A549 (cell line): Measurements from ENCODE around the gene TPM4. TPM values are rescaled to one million over a fixed set of nuclear protein-coding genes. Genes with fewer than 3 reads are reported as not detected.

Source experiments
- ATAC-seq, 2 experiments: fragments of 200-7000 bp in 1 of 2; fragments of >200 bp in 1 of 2; cut with Nextera tagmentation in 1 of 2; cut with Tn5 transposase in 1 of 2; 3 replicates each; pipeline versions ENCODE4 v1.8.0 to v1.9.1; 2018 to 2020; ENCODE audit warnings: mild to moderate bottlenecking in 1 of 2, moderate library complexity in 1 of 2
- CTCF ChIA-PET: fragments of 300-600 bp; sonication (Branson Sonifier 250); formaldehyde crosslinking; extraction: SDS; loops from one replicate; lab custom pipeline; 2021; ENCODE audit warnings: antibody characterized with exemption, inconsistent platforms; lab: Yijun Ruan, JAX
- POLR2A ChIA-PET: fragments of 350-600 bp; formaldehyde crosslinking; extraction: SDS; loops from one replicate; lab custom pipeline; 2021; ENCODE audit warnings: antibody characterized with exemption, inconsistent platforms; lab: Yijun Ruan, JAX
- DNase-seq, 2 experiments: peaks; one replicate each; pipeline versions ENCODE4 v3.0.0 to v3.0.0-alpha.2; 2011 to 2016; ENCODE audit warnings: low read depth in 1 of 2, low spot score in 1 of 2
- FAIRE-seq: peaks from 2 replicates; lab custom pipeline; 2011; peaks lifted over from hg19 to GRCh38; lab: Jason Lieb, UNC
- H3K27ac ChIP-seq, 2 experiments: fragments of >200 bp; sonication (Bioruptor Twin); formaldehyde crosslinking; 3 replicates each; pipeline ENCODE4 v1.5.1; 2016 to 2017
- H3K4me1 ChIP-seq: fragments of >200 bp; sonication (Bioruptor Twin); formaldehyde crosslinking; 3 replicates; pipeline ENCODE4 v1.6.1; 2016
- H3K4me2 ChIP-seq: fragments of >200 bp; sonication (Bioruptor Twin); formaldehyde crosslinking; 3 replicates; pipeline ENCODE4 v1.6.1; 2016
- H3K4me3 ChIP-seq: fragments of >200 bp; sonication (Bioruptor Twin); formaldehyde crosslinking; 3 replicates; pipeline ENCODE4 v1.5.1; 2016
- H3K9me3 ChIP-seq: fragments of >200 bp; sonication (Bioruptor Twin); formaldehyde crosslinking; 3 replicates; pipeline ENCODE4 v1.6.1; 2016
- CHD2 ChIP-seq: fragments of 150-350 bp; IDR thresholded peaks from 2 replicates; pipeline ENCODE4 v1.6.1; 2014; ENCODE audit warnings: low read length; ENCODE audit not compliant: partially characterized antibody
- CHD4 ChIP-seq: fragments of 200-600 bp; sonication (generic); IDR thresholded peaks from 2 replicates; pipeline ENCODE4 v1.6.1; 2016; ENCODE audit warnings: antibody characterized with exemption, mild to moderate bottlenecking, borderline replicate concordance
- EHMT2 ChIP-seq: fragments of 200-600 bp; sonication (generic); IDR thresholded peaks from 2 replicates; pipeline ENCODE4 v1.6.1; 2016; ENCODE audit warnings: antibody characterized with exemption, low read depth, mild to moderate bottlenecking, moderate library complexity
- FOSB ChIP-seq: fragments of 250-450 bp; sonication (Bioruptor Pico); IDR thresholded peaks from 2 replicates; pipeline ENCODE4 v1.5.0; 2020; ENCODE audit warnings: mild to moderate bottlenecking, moderate library complexity
- FOXS1 ChIP-seq: fragments of 250-450 bp; sonication (Bioruptor Pico); IDR thresholded peaks from 2 replicates; pipeline ENCODE4 v1.5.0; 2020; ENCODE audit warnings: mild to moderate bottlenecking, moderate library complexity
- GATA3 ChIP-seq: IDR thresholded peaks from 2 replicates; pipeline ENCODE4 v1.6.1; 2012; ENCODE audit warnings: borderline replicate concordance
- HDAC2 ChIP-seq: fragments of 200-600 bp; sonication (generic); IDR thresholded peaks from 2 replicates; pipeline ENCODE4 v1.6.1; 2016
- HES2 ChIP-seq: fragments of >200 bp; sonication (Bioruptor Twin); formaldehyde crosslinking; IDR thresholded peaks from 2 replicates; pipeline ENCODE4 v1.6.1; 2016
- KDM1A ChIP-seq: fragments of 200-600 bp; sonication (generic); IDR thresholded peaks from 2 replicates; pipeline ENCODE4 v1.6.1; 2016; ENCODE audit warnings: low read depth, mild to moderate bottlenecking
- MYC ChIP-seq: IDR thresholded peaks from 2 replicates; pipeline ENCODE4 v1.6.1; 2012; ENCODE audit warnings: mild to moderate bottlenecking, inconsistent platforms, low read length, improper control_type of control experiment, borderline replicate concordance
- NFE2L2 ChIP-seq: fragments of 150-350 bp; conservative IDR thresholded peaks from 2 replicates; pipeline ENCODE4 v1.6.1; 2014; ENCODE audit warnings: low read length
- PBX3 ChIP-seq: IDR thresholded peaks from 2 replicates; pipeline ENCODE4 v1.6.1; 2012
- PHF8 ChIP-seq: fragments of 200-600 bp; sonication (generic); IDR thresholded peaks from 2 replicates; pipeline ENCODE4 v1.6.1; 2016; ENCODE audit warnings: low read depth, mild to moderate bottlenecking, antibody characterized with exemption, moderate library complexity, borderline replicate concordance
- POLR2A ChIP-seq: IDR thresholded peaks from 2 replicates; pipeline ENCODE4 v1.6.1; 2012; ENCODE audit warnings: mild to moderate bottlenecking, low read length
- RAD21 ChIP-seq, 2 experiments: fragments of >200 bp in 1 of 2; sonication (Bioruptor Twin) in 1 of 2; formaldehyde crosslinking in 1 of 2; IDR thresholded peaks in 1 of 2; conservative IDR thresholded peaks in 1 of 2; 2 replicates in 1 of 2; 3 replicates in 1 of 2; pipeline ENCODE4 v1.6.1; 2012 to 2018; ENCODE audit warnings: inconsistent platforms in 1 of 2
- RARB ChIP-seq: fragments of 250-450 bp; sonication (Bioruptor Pico); IDR thresholded peaks from 2 replicates; pipeline ENCODE4 v1.8.0; 2021; ENCODE audit warnings: mild to moderate bottlenecking, moderate library complexity
- SMC3 ChIP-seq: fragments of >200 bp; sonication (Bioruptor Twin); formaldehyde crosslinking; IDR thresholded peaks from 3 replicates; pipeline ENCODE4 v1.6.1; 2018; ENCODE audit warnings: inconsistent platforms
- TFCP2L1 ChIP-seq: fragments of 250-450 bp; sonication (Bioruptor Pico); IDR thresholded peaks from 2 replicates; pipeline ENCODE4 v1.5.0; 2021; ENCODE audit warnings: mild to moderate bottlenecking
- ZFP36 ChIP-seq: fragments of 450-650 bp; IDR thresholded peaks from 2 replicates; pipeline ENCODE4 v1.6.1; 2014; ENCODE audit warnings: borderline replicate concordance; ENCODE audit not compliant: partially characterized antibody
- WGBS: methylation state at CpG from one replicate; pipeline ENCODE4 v1.1.6; 2017; ENCODE audit errors: missing lambda C conversion rate; 5-methylcytosine and 5-hydroxymethylcytosine counted together
- polyA plus RNA-seq, 4 experiments: library from polyadenylated mRNA; depleted of rRNA in 3 of 4; stranded (reverse); fragments of >200 nt; fragmentation: RNase III in 1 of 4; extraction: RNeasy Plus Mini Kit Qiagen cat#74134 plus additional on column Dnase treatment in 1 of 4; gene quantifications; 2 replicates in 3 of 4; 3 replicates in 1 of 4; pipeline ENCODE4 v1.2.3, GENCODE V29; 2011 to 2017
- TF ChIP-seq, protein P1 (sequence below): IDR thresholded peaks from 2 replicates; pipeline ENCODE4 v1.6.1; 2012
- TF ChIP-seq, protein P2 (sequence below): IDR thresholded peaks from 2 replicates; pipeline ENCODE4 v1.6.1; 2012; ENCODE audit warnings: low read depth, borderline replicate concordance

TPM4 gene
- polyA plus RNA-seq, 2 of the 4 experiments (the other 2 are of a cell fraction), result 777 to 860 TPM

GRCh38 chr19:16111909-16112752 lies 35.8 kb downstream of the TPM4 start:
- CTCF ChIA-PET, result interaction anchor here (1.3 to 3.2 kb wide), 7 partner anchors 12 to 73 kb away, joined by 4 to 21 read pairs (median 8); partner anchors contain the start of gene FAM32A
- Histone ChIP-seq H3K4me3 (peak overlapping the region; percentile 99), H3K4me1 (peaks cover 13% of the 10 kb centered on the region; the same call in 2 of the 3 replicates), H3K4me2 (peak overlapping the region; percentile 87), H3K9me3 (no peaks in the 10 kb centered on the region), H3K27ac (peak overlapping the region; percentile 96 to 98)
- 21% methylated on average over 6 of the region's 37 CpGs for WGBS
- TF ChIP-seq HDAC2, result peak; percentile 86
- TF ChIP-seq NFE2L2, result no peak
- TF ChIP-seq, protein P1, sequence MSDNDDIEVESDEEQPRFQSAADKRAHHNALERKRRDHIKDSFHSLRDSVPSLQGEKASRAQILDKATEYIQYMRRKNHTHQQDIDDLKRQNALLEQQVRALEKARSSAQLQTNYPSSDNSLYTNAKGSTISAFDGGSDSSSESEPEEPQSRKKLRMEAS, result 0 out of 2 replicates have a peak, but pooled peaks have one; percentile 19
- no peak for TF ChIP-seq PBX3
- peak; percentile 97 for TF ChIP-seq KDM1A
- TF ChIP-seq PHF8, result peak; percentile 36; the same call in 1 of the 2 replicates
- TF ChIP-seq GATA3, result no peak
- DNase-seq (no peak), ATAC-seq (peak; percentile 6 to 41), FAIRE-seq (no peak)
- POLR2A ChIA-PET, result interaction anchor here (0.6 kb wide), 1 partner anchor 13 kb away, joined by 4 read pairs; no protein-coding TSS in a partner anchor

DNA sequence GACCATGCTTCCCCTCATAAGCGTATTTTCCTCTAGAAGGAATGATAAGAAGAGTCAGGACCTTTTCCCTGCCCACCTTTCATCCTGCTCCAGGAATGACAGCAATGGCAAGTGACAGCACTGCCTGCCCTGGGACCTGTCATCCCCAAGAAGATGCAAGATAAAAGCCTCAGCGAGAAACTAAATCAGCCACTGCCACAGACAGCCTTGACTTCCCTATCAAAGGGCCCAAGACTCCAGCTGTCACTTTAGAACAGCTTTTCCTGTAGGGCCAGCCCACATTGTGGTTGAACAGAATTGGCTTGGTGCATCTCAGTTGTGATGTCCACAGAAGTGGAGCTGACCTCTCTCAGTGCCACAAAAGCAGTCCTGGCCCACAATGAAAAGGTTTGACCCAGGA lies 36.5 kb downstream of the TPM4 start:
- Histone ChIP-seq H3K4me3 (peak overlapping the region; percentile 99), H3K4me2 (peak overlapping the region; percentile 87), H3K4me1 (peaks cover 13% of the 10 kb centered on the region; the same call in 1 of the 3 replicates), H3K9me3 (no peaks in the 10 kb centered on the region), H3K27ac (peak overlapping the region in 1 of 2 experiments; percentile 96; a peak in 4 of 6 replicates)
- no peak for TF ChIP-seq FOSB
- no peak for TF ChIP-seq RARB (CRISPR knock-in tag)
- DNase-seq (no peak), FAIRE-seq (no peak), ATAC-seq (no peak)
- ChIA-PET CTCF (interaction anchor here (0.8 to 2.5 kb wide), 4 partner anchors 28 to 73 kb away, joined by 3 to 10 read pairs (median 5); partner anchors contain the start of gene FAM32A), POLR2A (no interaction called here)
- 30% methylated on average over 2 of the region's 2 CpGs for WGBS

GRCh38 chr19:16113727-16114126 lies 37.4 kb downstream of the TPM4 start:
- H3K9me3 ChIP-seq, result no peaks in the 10 kb centered on the region
- no peak for ATAC-seq
- no peak overlapping the region for H3K27ac ChIP-seq
- POLR2A ChIA-PET, result no interaction called here
- H3K4me1 ChIP-seq, result peaks cover 13% of the 10 kb centered on the region; the same call in 1 of the 3 replicates
- FAIRE-seq, result no peak
- no peak for TF ChIP-seq FOSB
- TF ChIP-seq, protein P2, sequence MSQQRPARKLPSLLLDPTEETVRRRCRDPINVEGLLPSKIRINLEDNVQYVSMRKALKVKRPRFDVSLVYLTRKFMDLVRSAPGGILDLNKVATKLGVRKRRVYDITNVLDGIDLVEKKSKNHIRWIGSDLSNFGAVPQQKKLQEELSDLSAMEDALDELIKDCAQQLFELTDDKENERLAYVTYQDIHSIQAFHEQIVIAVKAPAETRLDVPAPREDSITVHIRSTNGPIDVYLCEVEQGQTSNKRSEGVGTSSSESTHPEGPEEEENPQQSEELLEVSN, result no peak
- no peak for TF ChIP-seq SMC3
- no peak for TF ChIP-seq POLR2A
- TF ChIP-seq MYC, result no peak
- TF ChIP-seq EHMT2, result no peak
- no peak for TF ChIP-seq TFCP2L1 (CRISPR knock-in tag)
- no peak for TF ChIP-seq ZFP36
- no peak for TF ChIP-seq HES2
- no peak for TF ChIP-seq CHD2
- no peak for TF ChIP-seq CHD4
- TF ChIP-seq RAD21 (conservative IDR thresholded peaks at IDR 0.05 in 1 of 2, IDR thresholded peaks at IDR 0.05 in 1 of 2), result no peak
- TF ChIP-seq FOXS1 (CRISPR knock-in tag), result no peak
- no peak for DNase-seq
- CTCF ChIA-PET, result interaction anchor here (0.6 to 1.3 kb wide), 2 partner anchors 69 to 72 kb away, joined by 3 to 6 read pairs; no protein-coding TSS in a partner anchor
- no peak overlapping the region for H3K4me3 ChIP-seq
- 87% methylated on average over 3 of the region's 3 CpGs for WGBS
- H3K4me2 ChIP-seq, result no peak overlapping the region
